ENCODE data around the gene RP9.

RP9 gene

GRCh38 chr7:33143996-33144718 is 35.0 kb upstream of the RP9 start:
- no peak for TF ChIP-seq CTCF (conservative IDR thresholded peaks at IDR 0.05; ENCODE audit: low read depth, low read length)

GRCh38 chr7:33142585-33142984 is 33.4 kb upstream of the RP9 start:
- H3K4me3 ChIP-seq (ENCODE audit: low read depth, low read length), result no peak overlapping the region
- TF ChIP-seq CTCF (conservative IDR thresholded peaks at IDR 0.05; ENCODE audit: low read depth, low read length), result no peak
- no peak for DNase-seq (ENCODE audit: low read depth)

More at GRCh38 chr7:33143996-33144718, 35.0 kb upstream of the RP9 start:
- peak; percentile 80 for DNase-seq (ENCODE audit: low read depth)
- no peak overlapping the region for H3K4me3 ChIP-seq (ENCODE audit: low read depth, low read length)

GRCh38 chr7:33137103-33137502 is 27.9 kb upstream of the RP9 start:
- H3K4me3 ChIP-seq (ENCODE audit: low read depth, low read length), result no peak overlapping the region
- no peak for DNase-seq (ENCODE audit: low read depth)
- TF ChIP-seq CTCF (conservative IDR thresholded peaks at IDR 0.05; ENCODE audit: low read depth, low read length), result no peak

GRCh38 chr7:33130184-33130583 is 21.0 kb upstream of the RP9 start:
- peak; percentile 15 for DNase-seq (ENCODE audit: low read depth)
- peak overlapping the region; percentile 86 for H3K4me3 ChIP-seq (ENCODE audit: low read depth, low read length)
- TF ChIP-seq CTCF (conservative IDR thresholded peaks at IDR 0.05; ENCODE audit: low read depth, low read length), result no peak

- peak overlapping the region; percentile 86 for H3K4me3 ChIP-seq (ENCODE audit: low read depth, low read length)
- DNase-seq (ENCODE audit: low read depth), result no peak
- TF ChIP-seq CTCF (conservative IDR thresholded peaks at IDR 0.05; ENCODE audit: low read depth, low read length), result no peak
Observed at GRCh38 chr7:33129806-33130153, 20.6 kb upstream of the RP9 start.

- TF ChIP-seq CTCF (conservative IDR thresholded peaks at IDR 0.05; ENCODE audit: low read depth, low read length), result peak; percentile 19
- DNase-seq (ENCODE audit: low read depth), result peak; percentile 97
Observed at GRCh38 chr7:33128990-33129805, 20.0 kb upstream of the RP9 start, which contains the start of gene BBS9. TSS of gene BBS9 (plus strand) at chr7:33129564. CDS start at chr7:33146253, 16,689 bp downstream.

More at GRCh38 chr7:33128990-33129805, 20.0 kb upstream of the RP9 start, which contains the start of gene BBS9:
- H3K4me3 ChIP-seq (ENCODE audit: low read depth, low read length), result peak within 1 kb of the TSS; percentile 86

Measured in choroid plexus epithelial cell (primary cell).